ENCODE measurements around the gene RNF149. TPM values are rescaled to one million over a fixed set of nuclear protein-coding genes. Genes with fewer than 3 reads are reported as not detected.
"Not testable (repeated sequence)": the region's sequence is repeated elsewhere in the genome, so short reads cannot be mapped to it uniquely, and the experiment has no call there.

RNF149 gene
- total RNA-seq, 1 donor from 2014 or later = 63.6 TPM

DNA sequence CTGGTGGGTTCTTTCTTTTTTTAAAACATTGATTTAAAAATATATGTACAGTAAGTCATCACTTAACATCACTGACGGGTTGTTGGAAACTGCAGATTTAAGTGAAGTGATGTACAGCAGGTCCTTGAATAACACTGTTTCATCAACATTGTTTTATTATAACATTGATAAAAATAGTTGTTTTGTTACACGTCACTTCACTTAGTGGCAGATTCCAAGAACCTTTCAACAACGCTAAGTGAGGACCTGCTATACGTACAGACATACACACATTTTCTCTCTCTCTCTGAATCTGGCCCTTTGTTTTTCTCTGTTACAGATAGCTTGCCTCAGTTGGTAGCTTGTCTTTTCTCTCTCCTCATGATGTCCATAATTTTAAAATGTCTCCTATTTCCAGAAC lies 46.4 kb downstream of the RNF149 start:
- DNase-seq (ENCODE audit: low spot score) = no peak

DNA sequence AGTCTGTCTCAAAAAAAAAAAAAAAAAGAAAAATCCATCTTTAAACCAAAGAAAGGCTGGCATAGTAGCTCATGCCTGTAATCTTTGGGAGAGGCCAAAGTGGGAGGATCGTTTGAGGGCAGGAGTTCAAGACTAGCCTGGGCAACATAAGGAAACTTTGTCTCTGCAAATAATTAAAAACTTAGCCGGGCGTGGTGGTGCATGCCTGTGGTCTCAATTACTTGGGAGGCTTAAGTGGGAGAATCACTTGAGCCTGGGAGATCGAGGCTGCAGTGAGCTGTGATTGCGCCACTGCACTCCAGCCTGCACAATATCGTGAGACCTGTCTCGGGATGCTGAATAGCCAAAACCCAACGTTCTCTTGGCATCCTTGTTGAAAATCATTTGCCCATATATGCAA lies 49.7 kb downstream of the RNF149 start:
- DNase-seq (ENCODE audit: low spot score) = no peak

DNA sequence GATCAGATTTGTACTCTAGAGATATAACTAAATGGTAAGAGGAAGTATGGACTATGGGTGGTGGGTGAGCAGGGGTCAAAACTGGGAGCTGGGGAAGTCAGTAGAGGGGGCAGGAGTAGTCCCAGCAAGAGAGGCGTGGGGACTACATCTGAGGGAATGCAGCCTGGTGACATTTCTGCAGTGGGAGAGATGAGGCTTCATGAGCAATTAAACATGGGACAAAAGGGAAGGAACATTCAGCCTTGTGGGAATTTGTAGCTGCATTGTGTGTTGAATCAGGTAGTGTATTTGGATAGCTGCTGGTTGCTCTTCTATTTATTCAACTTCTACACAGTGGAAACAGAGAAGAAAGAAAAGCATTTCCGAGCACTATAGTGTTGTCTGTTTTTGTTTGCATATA lies 52.2 kb downstream of the RNF149 start:
- no peak for DNase-seq (ENCODE audit: low spot score)

DNA sequence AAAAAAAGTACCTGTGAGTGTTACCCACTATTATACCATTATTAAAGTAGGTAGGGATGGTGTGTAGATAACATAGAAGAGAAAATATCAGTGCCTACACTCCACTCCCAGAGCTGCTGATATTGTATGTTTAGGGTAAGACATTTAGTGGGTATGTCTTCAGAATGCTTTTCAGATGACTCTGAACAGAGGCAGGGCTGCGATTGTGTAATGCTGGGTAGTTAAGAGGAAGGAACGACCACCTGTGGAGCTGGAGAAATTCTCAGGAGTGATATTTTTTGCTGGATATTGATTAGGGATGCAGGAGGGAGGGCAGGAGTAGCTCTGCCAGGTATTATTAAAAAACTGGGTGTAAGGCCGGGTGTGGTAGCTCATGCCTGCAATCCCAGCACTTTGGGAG lies 53.0 kb downstream of the RNF149 start:
- no peak for DNase-seq (ENCODE audit: low spot score)

DNA sequence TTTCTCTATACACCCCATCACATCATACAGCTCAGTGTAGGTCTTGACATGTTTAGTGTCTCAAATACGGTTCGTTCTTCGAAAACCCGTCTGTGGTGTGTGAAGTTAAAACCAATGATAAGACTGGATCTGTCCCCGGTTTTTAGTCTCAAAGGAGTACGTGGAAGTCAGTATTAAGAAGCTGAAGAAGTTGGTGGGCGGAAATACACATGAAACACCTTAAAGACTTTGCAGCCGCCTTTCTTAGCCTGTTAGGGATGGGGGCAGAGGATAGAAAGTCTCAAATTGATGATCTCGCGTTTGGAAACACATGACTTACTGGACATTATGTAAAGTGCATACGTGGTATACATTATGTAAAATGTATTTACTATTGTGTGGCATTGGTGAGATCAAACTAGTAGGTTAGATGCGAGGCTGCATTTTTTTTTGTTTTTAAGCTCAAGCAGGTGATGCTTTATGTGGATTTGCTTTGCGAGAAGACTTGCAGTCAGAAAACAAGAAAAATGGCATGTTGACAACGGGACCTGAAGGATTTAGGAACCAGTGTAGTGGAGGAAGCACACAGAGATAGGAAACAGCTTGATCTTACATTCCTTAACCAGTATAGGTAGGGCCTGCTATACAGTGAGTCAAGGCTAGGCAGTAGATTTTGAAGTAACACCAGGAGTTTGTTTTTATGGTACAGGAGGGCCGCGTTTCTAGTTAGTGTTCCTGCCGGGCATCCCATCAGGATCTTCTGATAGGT lies 54.6 kb downstream of the RNF149 start:
- DNase-seq (ENCODE audit: low spot score) = no peak

DNA sequence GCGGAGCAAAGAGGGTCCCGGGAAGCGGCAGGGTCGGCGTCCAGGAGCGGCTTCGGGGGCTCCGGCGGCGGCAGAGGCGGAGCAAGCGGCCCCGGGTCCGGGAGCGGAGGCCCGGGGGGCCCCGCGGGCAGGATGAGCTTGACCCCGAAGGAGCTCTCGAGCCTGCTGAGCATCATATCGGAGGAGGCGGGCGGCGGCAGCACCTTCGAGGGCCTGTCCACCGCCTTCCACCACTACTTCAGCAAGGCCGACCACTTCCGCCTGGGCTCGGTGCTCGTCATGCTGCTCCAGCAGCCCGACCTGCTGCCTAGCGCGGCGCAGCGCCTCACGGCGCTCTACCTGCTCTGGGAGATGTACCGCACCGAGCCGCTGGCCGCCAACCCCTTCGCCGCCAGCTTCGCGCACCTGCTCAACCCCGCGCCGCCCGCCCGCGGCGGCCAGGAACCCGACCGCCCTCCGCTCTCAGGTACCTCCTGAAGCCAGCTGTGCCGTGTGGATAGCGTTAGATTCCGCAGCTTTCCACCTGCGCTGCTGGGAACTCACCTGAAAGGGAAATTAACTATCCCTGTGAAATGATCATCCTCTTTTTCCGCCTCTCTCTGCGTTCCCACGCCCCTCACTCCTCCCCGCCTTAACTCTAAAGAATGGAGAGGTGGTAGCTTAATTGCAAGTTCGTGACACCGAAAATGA lies 55.3 kb downstream of the RNF149 start:
- DNase-seq (ENCODE audit: low spot score) = no peak

DNA sequence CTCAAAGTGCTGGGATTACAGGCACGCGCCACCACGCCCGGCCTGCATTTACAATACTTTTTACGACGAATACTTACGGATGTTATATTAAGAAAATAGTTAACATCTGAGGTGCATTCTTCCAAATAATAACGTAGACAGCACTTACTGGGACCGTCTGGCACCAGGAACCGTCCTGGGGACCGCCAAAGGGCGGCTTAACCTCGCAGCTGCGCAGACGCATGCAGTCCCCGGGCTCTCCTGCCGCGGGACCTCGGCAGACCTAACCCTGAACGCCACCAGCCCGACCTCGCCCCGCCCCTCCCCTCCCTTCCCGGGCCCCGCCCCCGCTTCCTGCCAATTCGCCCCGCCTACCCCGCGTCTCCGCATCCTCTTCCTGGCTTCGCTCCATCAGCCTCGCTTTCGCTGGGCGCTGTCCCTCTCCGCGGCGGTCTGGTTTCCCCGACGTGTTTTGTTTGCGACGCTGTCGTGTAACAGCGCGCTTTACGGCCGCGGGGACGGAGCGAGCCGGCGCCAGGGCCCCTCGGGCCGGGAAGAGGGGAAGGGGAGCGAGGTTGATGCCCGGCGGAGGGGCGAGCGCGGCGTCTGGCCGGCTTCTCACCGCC lies 56.0 kb downstream of the RNF149 start, which contains the start of gene CNOT11:
TSS of gene CNOT11 (plus strand) at position 479 of the 605 bp plus-strand sequence. CDS start at position 558, 79 bp downstream.
- peak; percentile 99 for DNase-seq (ENCODE audit: low spot score)

DNA sequence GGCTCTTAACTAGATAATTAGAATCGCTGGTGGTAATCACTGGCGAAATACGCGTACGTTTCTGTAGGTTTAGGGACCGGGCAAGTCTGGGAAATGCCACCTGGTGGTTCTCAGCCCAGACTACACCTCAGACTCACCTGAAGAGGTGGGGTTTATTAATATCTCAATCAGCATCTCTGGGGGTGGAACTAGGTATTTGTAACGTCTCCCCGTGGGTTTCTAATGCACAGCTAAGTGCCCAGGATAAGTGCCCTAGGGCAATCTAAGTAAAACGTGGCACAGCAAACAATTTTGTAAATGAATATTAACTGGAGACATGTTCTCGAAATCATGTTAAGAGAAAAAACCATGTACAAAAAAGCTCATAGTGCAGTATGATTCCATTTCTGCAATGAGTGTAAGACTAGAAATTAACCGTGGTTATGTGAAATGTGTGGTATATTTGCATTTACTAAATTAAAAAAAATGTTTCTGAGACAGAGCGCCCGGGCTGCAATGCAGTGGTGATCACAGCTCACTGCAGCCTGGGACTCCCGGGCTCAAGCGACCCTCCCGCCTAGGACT lies 56.6 kb downstream of the RNF149 start:
- DNase-seq (ENCODE audit: low spot score) = peak; percentile 49

DNA sequence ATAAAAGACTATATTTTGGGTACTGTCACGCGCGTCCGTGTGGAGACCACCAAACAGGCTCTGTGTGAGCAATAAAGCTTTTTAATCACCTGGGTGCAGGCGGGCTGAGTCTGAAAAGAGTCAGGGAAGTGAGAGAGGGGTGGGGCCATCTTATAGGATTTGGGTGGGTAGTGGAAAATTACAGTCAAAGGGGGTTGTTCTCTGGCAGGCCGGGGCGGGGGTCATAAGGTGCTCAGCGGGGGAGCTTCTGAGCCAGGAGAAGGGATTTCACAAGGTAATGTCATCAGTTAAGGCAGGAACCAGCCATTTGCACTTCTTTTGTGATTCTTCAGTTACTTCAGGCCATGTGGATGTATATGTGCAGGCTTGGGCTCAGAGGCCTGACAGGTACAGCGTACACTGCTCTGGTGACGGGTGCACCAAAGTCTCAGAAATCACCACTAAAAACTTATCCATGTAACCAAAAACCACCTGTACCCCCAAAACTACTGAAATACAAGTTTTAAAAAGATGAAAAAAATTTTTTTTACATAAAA lies 57.2 kb downstream of the RNF149 start:
- DNase-seq (ENCODE audit: low spot score) = not testable (repeated sequence)

DNA sequence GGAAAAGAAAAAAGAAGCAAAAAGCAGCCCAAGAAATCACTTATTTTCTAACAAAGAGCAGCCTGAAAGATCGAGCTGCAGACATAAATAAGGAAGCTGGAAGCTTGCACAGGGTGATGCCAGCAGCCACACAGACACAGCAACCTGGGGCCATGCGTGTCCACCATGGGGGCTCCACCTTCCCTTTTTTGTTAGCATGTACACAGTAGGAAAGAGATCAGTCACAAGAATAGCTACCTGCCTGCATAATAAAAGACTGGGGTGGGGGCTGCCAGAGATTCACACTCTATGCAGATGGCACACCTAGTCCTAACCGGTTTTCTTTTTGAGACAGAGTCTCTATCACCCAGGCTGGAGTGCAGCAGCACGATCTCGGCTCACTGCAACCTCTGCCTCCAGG lies 58.7 kb downstream of the RNF149 start:
- no peak for DNase-seq (ENCODE audit: low spot score)

DNA sequence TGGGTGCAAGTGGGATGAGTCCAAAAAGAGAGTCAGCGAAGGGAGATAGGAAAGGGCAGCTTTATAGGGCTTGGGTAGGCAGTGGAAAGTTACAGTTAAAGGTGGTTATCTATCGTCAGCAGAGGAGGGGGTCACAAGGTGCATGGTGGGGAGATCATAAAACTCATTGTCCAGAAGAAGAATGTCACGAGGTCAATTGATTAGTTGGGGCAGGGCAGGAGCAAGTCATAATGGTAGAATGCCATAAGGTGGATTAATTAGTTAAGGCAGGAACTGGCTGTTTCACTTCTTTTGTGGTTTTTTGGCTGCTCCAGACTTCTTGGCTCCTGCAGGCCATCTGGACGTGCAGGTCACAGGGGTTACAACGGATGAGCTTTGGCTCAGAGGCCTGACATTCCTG lies 59.7 kb downstream of the RNF149 start:
- not testable (repeated sequence) for DNase-seq (ENCODE audit: low spot score)

DNA sequence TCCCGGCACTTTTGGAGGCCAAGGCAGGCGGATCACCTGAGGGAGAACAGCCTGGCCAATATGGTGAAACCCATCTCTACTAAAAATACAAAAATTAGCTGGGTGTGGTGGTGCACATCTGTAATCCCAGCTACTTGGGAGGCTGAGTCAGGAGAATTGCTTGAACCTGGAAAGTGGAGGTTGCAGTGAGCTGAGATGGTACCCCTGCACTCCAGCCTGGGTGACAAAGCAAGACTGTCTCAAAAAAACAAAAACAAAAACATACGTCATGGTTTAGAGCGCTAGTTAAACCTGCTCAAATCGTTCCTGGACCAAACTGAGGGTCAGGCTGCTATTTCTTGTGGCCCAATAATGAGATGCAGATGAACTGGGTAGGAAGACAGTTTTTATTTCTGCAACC lies 63.0 kb downstream of the RNF149 start:
- DNase-seq (ENCODE audit: low spot score) = not testable (repeated sequence)

DNA sequence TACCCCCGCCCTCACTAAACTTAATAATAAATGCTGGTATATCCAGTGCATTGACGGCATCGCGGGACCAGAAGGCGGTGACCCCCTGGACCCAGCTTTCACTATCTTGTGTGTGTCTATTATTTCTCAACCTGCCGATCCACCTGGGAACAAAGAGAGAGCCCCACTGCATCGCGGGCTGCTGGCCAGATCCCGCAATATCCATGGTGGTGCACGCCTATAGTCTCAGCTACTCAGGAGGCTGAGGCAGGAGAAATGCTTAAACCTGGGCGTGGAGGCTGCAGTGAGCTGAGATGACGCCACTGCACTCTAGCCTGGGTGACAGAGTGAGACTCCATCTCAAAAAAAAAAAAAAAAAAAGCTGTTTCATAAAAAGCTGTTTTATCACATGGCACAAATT lies 63.6 kb downstream of the RNF149 start:
- DNase-seq (ENCODE audit: low spot score) = not testable (repeated sequence)

DNA sequence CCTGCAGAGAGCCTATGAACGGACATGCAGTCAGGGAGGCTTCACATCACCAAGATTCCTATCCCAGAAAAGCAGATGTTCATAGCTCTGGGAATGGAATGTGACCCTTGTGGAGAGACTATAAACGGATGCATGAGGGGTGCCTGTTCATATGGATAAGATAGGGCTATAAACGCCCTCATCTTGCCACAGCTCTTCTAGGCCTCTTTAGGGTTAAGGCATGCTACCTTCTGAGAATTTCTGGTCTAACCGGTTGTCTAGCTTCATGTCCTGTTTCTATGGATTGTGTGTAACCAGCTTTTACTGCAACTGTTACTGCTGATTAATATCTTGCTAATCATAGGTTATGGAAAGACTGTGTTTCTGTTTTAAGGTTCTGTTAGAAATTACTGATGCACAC lies 64.1 kb downstream of the RNF149 start:
- DNase-seq (ENCODE audit: low spot score) = not testable (repeated sequence)

DNA sequence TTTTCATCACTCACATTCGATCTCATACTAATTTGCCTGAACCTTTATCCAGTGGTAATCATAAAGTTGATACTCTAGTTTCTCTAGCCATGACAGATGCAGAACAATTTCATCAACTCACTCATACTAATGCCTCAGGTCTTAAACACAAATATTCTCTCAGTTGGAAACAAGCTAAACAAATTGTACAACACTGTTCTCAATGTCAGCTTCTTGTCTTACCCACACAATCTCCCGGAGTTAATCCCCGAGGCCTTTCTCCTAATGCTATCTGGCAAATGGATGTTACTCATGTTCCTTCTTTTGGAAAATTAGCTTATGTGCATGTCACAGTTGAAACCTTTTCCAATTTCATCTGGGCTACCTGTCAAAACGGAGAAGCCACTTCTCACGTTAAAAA lies 67.3 kb downstream of the RNF149 start:
- peak; percentile 31 for DNase-seq (ENCODE audit: low spot score)

DNA sequence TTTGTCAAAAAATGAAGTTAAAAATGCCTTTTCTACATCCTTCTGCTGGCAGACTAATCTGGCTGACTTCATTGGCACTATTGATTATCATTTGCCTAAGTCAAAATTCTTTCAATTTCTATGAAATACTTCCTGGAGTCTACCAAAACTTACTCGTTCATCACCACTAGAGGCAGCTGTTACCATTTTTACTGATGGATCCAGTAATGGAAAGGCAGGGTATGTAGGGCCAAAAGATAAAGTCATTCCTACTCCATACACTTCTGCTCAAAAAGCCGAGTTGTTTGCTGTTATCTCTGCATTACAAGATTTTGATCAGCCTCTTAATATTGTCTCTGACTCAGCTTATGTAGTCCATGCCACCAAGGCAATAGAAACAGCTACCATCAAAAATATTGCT lies 67.8 kb downstream of the RNF149 start:
- peak; percentile 30 for DNase-seq (ENCODE audit: low spot score)

DNA sequence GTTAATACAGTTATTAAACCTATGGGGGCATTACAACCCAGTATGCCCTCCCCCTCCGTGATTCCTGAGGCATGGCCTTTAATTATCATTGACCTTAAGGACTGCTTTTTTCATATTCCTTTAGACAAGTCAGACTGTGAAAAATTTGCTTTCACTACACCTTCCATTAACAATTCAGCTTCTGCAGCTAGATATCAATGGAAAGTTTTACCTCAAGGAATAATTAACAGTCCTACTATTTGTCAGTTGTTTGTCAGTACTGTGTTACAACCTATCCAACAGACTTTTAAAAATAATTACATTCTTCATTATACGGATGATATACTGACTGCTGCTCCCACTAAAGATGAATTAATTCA lies 68.8 kb downstream of the RNF149 start:
- not testable (repeated sequence) for DNase-seq (ENCODE audit: low spot score)

DNA sequence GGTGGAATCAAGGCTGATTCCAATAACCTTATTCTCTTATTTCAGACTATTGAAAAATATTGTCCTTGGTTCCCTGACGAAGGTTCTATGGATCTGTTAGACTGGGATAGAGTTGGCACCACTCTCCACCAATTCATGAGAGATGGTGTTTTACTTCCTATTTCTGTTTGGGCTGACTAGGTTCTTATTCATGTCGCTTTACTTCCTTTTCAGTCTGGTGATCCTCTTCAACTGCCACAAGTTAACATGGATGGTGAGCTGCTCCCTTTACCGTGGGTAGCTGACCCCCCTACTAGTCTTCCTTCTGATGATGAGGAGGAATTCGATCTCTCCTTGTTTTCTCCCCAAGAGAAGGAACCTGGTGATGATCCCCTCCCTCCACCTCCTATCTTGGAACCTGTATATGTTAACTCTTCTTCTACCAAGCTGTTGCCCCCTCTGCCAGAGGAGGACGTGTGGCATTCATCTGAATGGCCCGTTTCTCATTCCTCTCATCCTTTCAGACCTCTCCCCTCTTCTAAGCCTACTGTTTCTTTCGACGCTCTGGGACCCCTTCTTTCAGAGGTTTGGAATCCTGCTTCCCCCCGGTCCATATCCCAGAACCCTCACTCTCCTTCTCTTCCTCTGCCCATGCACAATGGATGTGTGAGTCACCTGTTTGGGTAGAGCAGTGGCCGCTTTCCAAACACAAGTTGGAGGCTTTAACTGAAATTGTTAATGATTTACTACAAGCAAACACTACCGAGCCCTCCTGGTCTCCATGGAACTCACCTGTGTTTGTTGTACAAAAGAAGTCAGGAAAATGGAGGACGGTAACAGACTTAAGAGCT lies 69.4 kb downstream of the RNF149 start:
- no peak for DNase-seq (ENCODE audit: low spot score)

DNA sequence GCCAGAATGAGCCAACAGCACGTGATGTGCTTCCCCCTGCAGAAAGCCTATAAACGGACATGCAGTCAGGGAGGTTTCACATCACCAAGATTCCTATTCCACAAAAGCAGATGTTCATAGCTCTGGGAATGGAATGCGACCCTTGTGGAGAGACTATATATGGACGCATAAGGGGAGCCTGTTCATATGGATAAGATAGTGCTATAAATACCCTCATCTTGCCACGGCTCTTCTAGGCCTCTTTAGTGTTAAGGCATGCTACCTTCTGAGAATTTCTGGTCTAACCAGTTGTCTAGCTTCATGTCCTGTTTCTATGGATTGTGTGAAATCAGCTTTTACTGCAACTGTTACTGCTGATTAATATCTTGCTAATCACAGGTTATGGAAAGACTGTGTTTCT lies 70.6 kb downstream of the RNF149 start:
- DNase-seq (ENCODE audit: low spot score) = peak; percentile 64

DNA sequence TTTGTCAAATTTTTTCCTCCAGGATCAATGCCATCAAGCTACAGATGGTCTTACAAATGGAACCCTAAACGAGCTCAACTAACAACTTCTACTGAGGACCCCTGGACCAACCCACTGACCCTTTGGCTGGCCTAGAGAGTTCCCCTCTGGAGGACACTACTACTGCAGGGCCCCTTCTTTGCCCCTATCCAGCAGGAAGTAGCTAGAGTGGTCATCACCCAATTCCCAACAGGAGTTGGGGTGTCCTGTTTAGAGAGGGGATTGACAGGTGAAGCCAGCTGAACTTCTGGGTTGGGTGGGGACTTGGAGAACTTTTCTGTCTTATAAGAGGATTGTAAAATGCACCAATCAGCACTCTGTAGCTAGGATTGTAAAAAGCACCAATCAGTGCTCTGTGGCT lies 72.5 kb downstream of the RNF149 start:
- not testable (repeated sequence) for DNase-seq (ENCODE audit: low spot score)
